DOHH2 (cell line): ENCODE data around the gene GANAB.
A peak's percentile ranks its signal among the peaks of the same experiment; 100 is the strongest.
"Not testable (repeated sequence)": the region's sequence is repeated elsewhere in the genome, so short reads cannot be mapped to it uniquely, and the experiment has no call there.

Experiments
- H3F3A ChIP-seq: fragments of 200-600 bp; sonication (generic), shearing (Covaris generic); 2 replicates; pipeline ENCODE4 v1.6.0; 2016; ENCODE audit warnings: antibody characterized with exemption, mild to moderate bottlenecking; ENCODE audit not compliant: control insufficient read depth, insufficient read depth
- H3K27ac ChIP-seq: fragments of 200-600 bp; sonication (generic); 2 replicates; pipeline ENCODE4 v1.5.1; 2014; ENCODE audit warnings: low read depth, mild to moderate bottlenecking, low read length, moderate library complexity
- H3K27me3 ChIP-seq: fragments of 200-600 bp; sonication (generic); 2 replicates; pipeline ENCODE4 v1.6.1; 2014; ENCODE audit warnings: mild to moderate bottlenecking, low read length, mixed read lengths; ENCODE audit not compliant: control insufficient read depth
- H3K36me3 ChIP-seq: fragments of 200-600 bp; sonication (generic); 2 replicates; pipeline ENCODE4 v1.6.1; 2014; ENCODE audit warnings: mild to moderate bottlenecking, low read length, moderate library complexity, mixed read lengths; ENCODE audit not compliant: control insufficient read depth
- H3K4me1 ChIP-seq: fragments of 200-600 bp; sonication (generic); 2 replicates; pipeline ENCODE4 v1.6.1; 2014; ENCODE audit warnings: mild to moderate bottlenecking, low read length, mixed read lengths; ENCODE audit not compliant: control insufficient read depth
- H3K4me2 ChIP-seq: fragments of 200-600 bp; sonication (generic); 2 replicates; pipeline ENCODE4 v1.6.0; 2014; ENCODE audit warnings: mild to moderate bottlenecking, low read length, moderate library complexity
- H3K4me3 ChIP-seq: fragments of 200-600 bp; sonication (generic); 2 replicates; pipeline ENCODE4 v1.5.1; 2014; ENCODE audit warnings: mild to moderate bottlenecking, low read length, mixed read lengths
- H3K79me2 ChIP-seq: fragments of 200-600 bp; sonication (generic); 2 replicates; pipeline ENCODE4 v1.6.1; 2014; ENCODE audit warnings: mild to moderate bottlenecking, low read length, mixed read lengths; ENCODE audit not compliant: control insufficient read depth
- H3K9me2 ChIP-seq: fragments of 200-600 bp; sonication (generic); replicated peaks from 2 replicates; pipeline ENCODE4 v1.6.1; 2014; ENCODE audit warnings: mild to moderate bottlenecking, low read length, mixed read lengths; ENCODE audit not compliant: control insufficient read depth
- H3K9me3 ChIP-seq: fragments of 200-600 bp; sonication (generic); 2 replicates; pipeline ENCODE4 v1.6.1; 2014; ENCODE audit warnings: antibody characterized with exemption, low read length, mixed read lengths; ENCODE audit not compliant: control insufficient read depth, insufficient read depth
- H4K20me1 ChIP-seq: fragments of 200-600 bp; sonication (generic); 2 replicates; pipeline ENCODE4 v1.6.0; 2014; ENCODE audit warnings: low read depth, mild to moderate bottlenecking, antibody characterized with exemption, low read length, moderate library complexity; ENCODE audit not compliant: control insufficient read depth, insufficient read depth
- CTCF ChIP-seq: fragments of 200-600 bp; sonication (generic); IDR thresholded peaks from one replicate; pipeline ENCODE4 v1.5.1; 2014; ENCODE audit warnings: antibody characterized with exemption, mild to moderate bottlenecking, low read depth, low read length; ENCODE audit not compliant: poor library complexity, severe bottlenecking
- EZH2phosphoT487 ChIP-seq: fragments of 200-600 bp; sonication (generic); IDR thresholded peaks from 2 replicates; pipeline ENCODE4 v1.6.1; 2017; ENCODE audit warnings: borderline replicate concordance, mild to moderate bottlenecking, antibody characterized with exemption, low read length, moderate library complexity, mixed read lengths

Gene GANAB

GRCh38 chr11:62656796-62657429 lies 10.5 kb upstream of the GANAB start:
- Histone ChIP-seq H3K9me2 (no peaks in the 10 kb centered on the region), H3K79me2 (peaks cover 13% of the 10 kb centered on the region), H4K20me1 (no peaks in the 10 kb centered on the region), H3F3A (peaks cover 18% of the 10 kb centered on the region), H3K27ac (no peak overlapping the region), H3K4me3 (no peak overlapping the region), H3K27me3 (no peaks in the 10 kb centered on the region), H3K4me1 (peaks cover 18% of the 10 kb centered on the region), H3K4me2 (no peak overlapping the region), H3K36me3 (peaks cover 15% of the 10 kb centered on the region), H3K9me3 (no peaks in the 10 kb centered on the region)
- TF ChIP-seq EZH2phosphoT487 (no peak), CTCF (no peak)

DNA sequence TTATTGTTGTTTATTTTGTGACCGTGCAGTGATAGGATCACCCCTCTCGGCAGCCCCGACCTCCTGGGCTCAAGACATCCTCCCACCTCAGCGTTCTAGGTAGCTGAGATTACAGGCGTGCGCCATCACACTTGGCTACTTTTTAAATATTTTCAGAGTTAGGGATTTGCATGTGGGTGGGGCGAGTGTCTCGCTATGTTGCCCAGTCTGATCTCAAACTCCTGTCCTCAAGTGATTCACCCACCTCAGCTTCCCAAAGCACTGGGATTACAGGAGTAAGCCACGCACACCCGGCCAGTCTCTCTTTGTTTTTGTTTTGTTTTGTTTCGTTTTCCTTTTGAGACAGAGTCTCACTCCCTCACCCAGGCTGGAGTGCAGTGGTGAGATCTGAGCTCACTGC lies 7.9 kb upstream of the GANAB start:
- H3K9me3 ChIP-seq: no peaks in the 10 kb centered on the region
- H3K27ac ChIP-seq: no peak overlapping the region
- H3F3A ChIP-seq: peaks cover 12% of the 10 kb centered on the region
- H4K20me1 ChIP-seq: no peaks in the 10 kb centered on the region
- no peak for TF ChIP-seq CTCF
- H3K79me2 ChIP-seq: peaks cover 35% of the 10 kb centered on the region
- H3K9me2 ChIP-seq: no peaks in the 10 kb centered on the region
- H3K4me2 ChIP-seq: peak overlapping the region; percentile 97; the same call in 1 of the 2 replicates
- H3K27me3 ChIP-seq: no peaks in the 10 kb centered on the region
- H3K4me1 ChIP-seq: peaks cover 28% of the 10 kb centered on the region
- H3K4me3 ChIP-seq: no peak overlapping the region
- peaks cover 17% of the 10 kb centered on the region for H3K36me3 ChIP-seq

DNA sequence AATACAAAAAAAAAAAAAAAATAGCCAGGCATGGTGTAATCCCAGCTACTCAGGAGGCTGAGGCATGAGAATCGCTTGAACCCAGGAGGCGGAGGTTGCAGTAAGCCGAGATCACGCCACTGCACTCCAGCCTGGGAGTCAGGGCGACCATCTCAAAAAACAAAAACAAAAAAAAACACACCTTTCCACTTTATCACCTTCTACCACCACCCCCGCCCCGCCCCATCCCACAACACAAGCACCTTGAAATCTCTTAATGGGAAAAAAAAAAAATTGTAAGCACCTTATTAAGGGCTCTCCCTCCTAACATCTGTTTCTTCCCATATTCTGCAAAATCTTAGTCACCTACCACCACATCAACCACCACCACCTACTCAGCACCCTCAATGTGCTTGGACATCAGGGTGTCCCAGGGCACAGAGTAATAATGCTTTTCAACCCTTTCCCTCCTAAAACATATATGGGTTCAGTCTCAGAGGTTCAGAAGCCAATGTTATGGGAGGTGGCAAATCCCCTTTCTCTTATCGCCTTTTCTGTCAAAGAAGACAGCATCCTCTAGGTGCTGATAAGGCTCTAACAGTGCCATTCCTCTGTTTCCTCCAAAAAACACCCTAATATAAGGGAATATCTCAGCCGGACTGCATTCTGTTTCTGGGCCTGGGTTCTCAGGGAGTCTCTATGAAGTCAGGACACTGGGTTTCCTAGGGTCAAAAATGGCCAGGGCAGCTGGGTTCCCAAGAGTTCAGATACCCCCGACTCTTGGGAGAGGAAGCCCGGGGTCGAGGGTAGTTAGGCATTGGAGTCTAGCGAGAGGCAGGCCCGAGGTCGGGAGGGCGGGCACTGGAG lies 6.0 kb upstream of the GANAB start:
- peaks cover 30% of the 10 kb centered on the region for H3K4me1 ChIP-seq
- H3F3A ChIP-seq: peaks cover 11% of the 10 kb centered on the region
- H3K4me2 ChIP-seq: peak overlapping the region; percentile 97
- H3K27me3 ChIP-seq: no peaks in the 10 kb centered on the region
- H3K36me3 ChIP-seq: peaks cover 35% of the 10 kb centered on the region
- peak overlapping the region; percentile 80 for H3K27ac ChIP-seq
- no peaks in the 10 kb centered on the region for H4K20me1 ChIP-seq
- peak overlapping the region; percentile 95 for H3K4me3 ChIP-seq
- H3K9me2 ChIP-seq: no peaks in the 10 kb centered on the region
- no peak for TF ChIP-seq EZH2phosphoT487
- no peak for TF ChIP-seq CTCF
- H3K9me3 ChIP-seq: no peaks in the 10 kb centered on the region
- H3K79me2 ChIP-seq: peaks cover 47% of the 10 kb centered on the region

- H3K27ac ChIP-seq, H3F3A ChIP-seq, H4K20me1 ChIP-seq, H3K4me2 ChIP-seq, H3K27me3 ChIP-seq, H3K4me3 ChIP-seq, H3K9me2 ChIP-seq, H3K9me3 ChIP-seq: not testable (repeated sequence)
- H3K36me3 ChIP-seq: peaks cover 49% of the 10 kb centered on the region
- peaks cover 40% of the 10 kb centered on the region for H3K4me1 ChIP-seq
- H3K79me2 ChIP-seq: peaks cover 63% of the 10 kb centered on the region
These were observed 3.9 kb upstream of the GANAB start for GRCh38 chr11:62650283-62650682.
